ENCODE measurements around the gene NFIC.
"Not testable (repeated sequence)": the region's sequence is repeated elsewhere in the genome, so short reads cannot be mapped to it uniquely, and the experiment has no call there.

Gene NFIC

DNA sequence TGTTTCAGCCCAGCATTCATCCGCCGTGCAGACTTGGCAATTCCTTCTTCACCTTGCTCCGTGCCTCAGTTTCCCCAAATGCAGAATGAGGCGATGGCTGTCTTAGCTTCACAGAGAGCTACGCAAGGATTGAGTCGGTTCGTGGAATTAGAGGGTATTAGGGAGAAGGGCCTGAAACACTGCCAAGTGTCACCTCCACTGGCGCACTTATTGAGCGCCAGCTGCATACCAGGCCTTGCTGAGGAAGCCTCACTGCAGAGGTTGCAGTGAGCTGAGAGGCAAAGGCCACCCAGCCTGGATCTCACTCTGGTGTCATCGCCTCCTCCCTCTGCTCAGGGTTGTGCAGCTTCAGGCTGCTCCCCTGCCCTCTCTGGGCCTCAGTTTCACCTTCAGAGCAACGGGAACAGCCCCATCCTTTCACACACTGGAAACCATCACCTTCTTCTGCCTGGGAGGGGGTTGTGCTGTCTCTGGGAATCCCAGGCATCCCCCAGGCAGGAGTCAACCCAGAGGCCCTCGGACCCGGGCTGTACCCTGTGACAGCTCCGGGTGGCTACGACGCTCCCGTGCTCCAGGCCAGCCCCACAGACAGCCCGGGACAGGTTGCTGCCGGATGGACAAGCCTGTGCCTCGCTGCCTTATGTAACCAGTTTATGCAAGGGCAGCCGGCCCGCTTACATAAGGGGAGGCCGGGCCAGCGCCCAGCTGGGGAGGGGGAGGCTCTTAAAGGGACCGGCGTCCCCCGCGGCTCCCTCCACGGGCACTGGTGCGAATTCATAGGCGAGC is 31.9 kb downstream of the NFIC start:
- no peak for DNase-seq (ENCODE audit: low read depth in 2 of 2)

- DNase-seq (ENCODE audit: low read depth in 2 of 2), result no peak
These were observed 32.5 kb downstream of the NFIC start for GRCh38 chr19:3398900-3399278.

GRCh38 chr19:3399311-3399710 is 32.9 kb downstream of the NFIC start:
- not testable (repeated sequence) for DNase-seq (ENCODE audit: low read depth in 2 of 2)

DNA sequence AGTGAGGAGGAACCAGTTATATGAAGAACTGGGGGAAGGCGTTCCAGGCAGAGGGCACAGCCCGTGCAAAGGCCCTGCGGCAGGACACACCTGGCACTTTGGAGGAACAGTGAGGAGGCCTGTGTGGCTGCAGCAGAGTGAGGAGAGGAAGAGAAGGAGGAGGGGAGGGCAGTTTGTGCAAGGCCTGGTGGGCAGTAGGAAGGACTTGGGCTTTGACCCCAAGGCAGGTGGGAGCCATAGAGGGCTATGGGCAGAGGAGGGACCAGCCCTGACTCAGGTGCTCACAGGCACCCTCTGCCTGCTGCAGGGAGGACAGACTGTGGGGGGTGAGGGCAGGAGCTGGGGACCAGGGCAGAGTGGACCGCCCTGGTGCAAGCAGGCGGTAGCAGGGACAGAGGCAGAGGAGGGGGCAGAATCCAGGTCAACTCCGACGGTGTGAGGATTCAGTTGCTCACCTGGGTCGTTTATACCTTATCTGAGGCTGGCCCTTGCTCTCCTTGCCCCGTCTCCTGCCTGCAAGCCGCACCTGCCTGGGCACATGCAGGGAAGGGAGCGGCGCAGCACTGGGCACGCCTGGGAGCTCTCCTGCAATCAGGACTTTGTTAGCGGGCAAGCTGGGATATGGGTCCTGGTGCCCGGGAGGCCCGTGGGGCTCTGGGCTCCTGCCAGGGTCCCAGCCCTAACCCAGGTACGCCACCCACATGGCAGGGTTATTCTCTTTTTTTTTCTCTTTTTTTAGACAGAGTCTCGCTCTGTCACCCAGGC is 34.8 kb downstream of the NFIC start:
- no peak for DNase-seq (ENCODE audit: low read depth in 2 of 2)

- no peak for DNase-seq (ENCODE audit: low read depth in 2 of 2)
These were observed 36.5 kb downstream of the NFIC start for GRCh38 chr19:3402631-3403443.

DNA sequence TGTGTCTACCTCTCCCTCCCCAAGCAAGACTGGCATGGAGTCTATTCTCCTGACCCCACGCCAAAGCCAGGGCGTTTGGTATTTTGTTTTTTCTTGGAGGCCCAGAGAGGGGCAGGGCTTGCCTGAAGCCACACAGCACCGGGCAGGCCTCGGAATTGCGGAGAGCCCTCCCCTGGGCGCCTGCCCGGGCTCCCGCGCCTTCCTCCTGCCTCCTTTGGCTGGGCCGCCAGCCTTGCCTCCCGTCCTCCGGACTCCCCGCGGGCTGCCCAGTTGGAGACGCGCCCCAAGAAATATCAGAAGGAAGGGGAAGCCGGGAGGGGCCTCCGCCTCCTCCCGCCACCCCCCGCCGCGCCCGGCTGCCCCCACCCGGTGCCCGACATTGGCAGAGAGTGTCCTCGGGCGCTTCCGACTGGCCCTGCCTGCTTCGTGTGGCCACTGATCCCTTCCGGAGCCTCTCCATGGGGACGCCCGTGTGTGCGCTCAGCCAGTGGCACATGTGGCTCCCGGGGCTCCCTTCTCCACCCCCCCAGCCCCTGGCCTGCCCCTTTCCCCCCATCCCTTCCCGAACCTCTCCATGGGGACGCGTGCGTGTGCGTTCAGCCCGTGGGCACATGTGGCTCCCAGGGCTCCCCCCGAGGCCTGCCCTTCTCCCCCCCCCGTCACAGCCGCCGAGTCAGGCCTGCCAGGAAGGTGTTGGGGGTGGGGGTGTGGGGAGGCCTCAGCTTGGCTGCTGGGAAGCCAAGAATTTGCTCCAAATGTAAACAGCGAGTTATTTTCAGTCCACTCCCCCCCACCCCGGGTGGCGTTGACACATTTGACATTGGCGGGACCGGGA is 37.3 kb downstream of the NFIC start:
- DNase-seq (ENCODE audit: low read depth in 2 of 2), result no peak

DNA sequence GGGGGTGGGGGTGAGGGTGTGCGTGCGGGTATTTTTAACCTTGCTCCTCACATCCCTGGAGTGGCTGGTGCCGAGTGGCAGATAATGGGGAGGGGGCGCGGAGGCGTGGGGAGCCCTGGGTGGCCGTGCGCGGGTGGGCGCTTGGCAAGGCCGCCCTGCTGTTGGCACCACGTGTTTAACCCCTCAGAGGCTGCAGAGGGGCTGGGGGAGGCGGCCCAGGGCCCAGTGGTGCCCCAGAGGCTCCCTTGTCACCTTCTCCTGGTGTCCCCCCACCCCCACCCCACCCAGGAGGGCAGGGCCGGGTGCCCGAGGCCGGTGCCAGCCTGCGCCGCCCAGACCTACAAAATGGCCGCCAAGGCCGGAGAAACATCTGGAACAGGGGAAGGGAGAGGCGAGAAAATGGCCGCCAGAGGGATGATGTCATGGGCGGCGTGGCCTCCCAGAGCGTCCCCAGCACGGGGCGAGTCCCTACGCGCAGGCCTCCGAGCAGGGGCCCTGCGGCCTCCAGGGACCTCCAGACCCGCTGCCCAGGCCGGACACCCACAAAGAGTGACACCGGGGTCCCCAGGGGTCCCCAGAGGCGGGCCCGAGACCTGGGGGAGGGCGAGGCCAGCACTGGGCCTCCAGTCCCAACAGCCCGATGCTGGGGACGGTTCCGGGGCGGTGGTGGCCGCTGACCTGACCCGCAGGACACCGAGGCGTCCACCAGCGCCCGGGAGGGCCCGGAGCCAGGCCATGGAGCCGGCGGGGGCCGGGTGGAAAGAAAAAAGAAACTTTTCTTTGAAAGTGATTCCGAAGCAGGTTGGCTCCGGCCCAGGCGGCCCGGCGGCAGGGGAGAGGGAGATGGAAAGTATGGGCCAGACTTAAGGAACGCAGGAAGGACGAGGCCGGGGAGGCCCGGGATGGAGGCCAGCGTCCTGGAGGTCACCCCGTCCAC is 38.2 kb downstream of the NFIC start:
- DNase-seq (ENCODE audit: low read depth in 2 of 2), result no peak

DNA sequence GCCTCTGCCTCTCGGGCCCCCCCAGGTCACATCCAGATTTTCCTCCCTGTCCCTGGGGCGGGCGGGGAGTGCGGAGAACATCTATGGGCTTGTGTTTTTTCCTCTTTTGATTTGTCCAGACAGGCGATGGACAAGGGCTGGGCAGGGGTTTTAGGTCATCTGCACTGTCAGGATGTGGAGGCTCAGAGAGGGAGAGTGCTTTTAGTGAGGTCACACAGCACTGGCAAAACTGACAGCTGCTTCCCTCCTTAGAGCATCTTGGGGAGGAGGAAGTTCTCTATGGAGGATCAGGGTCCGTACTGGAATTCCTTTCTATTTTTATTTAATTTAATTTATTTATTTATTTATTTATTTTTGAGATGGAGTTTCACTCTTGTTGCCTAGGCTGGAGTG is 38.9 kb downstream of the NFIC start:
- no peak for DNase-seq (ENCODE audit: low read depth in 2 of 2)

- no peak for DNase-seq (ENCODE audit: low read depth in 2 of 2)
These were observed 40.3 kb downstream of the NFIC start for GRCh38 chr19:3406571-3407111.

DNA sequence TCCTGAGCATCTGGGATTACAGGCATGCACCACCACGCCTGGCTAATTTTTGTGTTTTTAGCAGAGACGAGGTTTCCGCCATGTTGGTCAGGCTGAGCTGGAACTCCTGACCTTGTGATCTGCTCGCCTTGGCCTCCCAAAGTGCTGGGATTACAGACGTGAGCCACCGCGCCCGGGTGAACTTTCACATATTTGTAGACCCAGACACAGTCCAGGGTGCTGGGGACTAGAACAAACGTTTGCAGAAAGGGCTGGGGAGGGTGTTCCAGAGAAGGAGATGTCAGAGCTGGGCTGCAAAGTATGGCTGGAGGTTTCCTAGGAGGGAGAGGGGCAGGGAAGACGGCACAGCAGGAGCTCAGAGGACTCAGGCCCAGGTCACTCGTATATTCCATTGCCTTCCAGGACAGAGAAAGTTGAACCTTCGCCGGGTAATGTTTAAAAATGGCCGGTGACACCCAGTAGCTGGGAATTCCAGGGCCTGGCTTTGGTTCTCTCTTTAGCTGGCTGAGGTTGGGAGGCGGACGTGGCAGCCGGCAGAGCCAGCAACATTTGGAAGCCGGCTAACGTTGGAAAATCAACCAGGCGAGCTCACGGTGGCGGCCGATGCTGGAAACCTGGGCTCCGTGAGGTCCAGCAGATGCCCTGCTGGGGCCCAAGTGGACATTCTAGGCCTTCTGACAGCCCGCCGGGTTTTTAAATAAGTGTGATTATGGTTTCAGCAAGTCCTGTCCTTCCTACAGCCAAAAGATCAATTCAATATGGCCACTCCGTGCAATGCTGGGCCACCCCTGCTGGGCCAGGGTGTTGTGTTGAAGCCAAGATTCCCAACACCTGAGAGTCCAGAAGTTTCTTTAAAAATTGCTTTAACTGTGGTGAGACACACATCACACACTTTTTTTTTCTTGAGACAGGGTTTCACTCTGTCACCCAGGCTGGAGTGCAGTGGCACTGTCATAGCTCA is 41.5 kb downstream of the NFIC start:
- no peak for DNase-seq (ENCODE audit: low read depth in 2 of 2)

GRCh38 chr19:3408996-3409345 is 42.6 kb downstream of the NFIC start:
- DNase-seq (ENCODE audit: low read depth in 2 of 2), result no peak

- DNase-seq (ENCODE audit: low read depth in 2 of 2), result no peak
These were observed 43.1 kb downstream of the NFIC start for GRCh38 chr19:3409346-3410064.

GRCh38 chr19:3411636-3412035 is 45.3 kb downstream of the NFIC start:
- no peak for DNase-seq (ENCODE audit: low read depth in 2 of 2)

GRCh38 chr19:3412066-3412465 is 45.7 kb downstream of the NFIC start:
- no peak for DNase-seq (ENCODE audit: low read depth in 2 of 2)

DNA sequence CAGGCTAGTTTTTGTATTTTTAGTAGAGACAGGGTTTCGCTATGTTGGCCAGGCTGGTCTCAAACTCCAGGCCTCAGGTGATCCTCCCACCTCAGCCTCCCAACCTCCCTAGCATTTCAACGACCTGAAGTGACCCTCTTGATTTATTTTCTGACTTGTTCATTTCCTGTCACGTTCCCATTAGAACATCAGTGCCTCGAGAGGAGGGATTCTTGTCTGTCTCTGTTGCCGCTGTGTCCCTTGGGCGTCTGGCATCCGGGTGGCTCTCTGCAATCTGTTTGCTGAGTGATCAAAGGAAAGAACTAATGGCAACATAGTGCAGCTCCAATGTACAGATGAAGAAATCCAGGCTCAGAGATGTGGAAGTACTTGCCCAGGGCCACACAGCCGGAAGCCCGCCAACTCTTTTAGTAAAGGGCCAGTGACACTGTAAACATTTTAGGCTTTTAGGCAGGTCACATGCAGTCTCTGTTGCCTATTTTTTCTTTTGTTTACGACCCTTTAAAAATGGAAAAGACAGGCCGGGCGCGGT is 47.5 kb downstream of the NFIC start:
- no peak for DNase-seq (ENCODE audit: low read depth in 2 of 2)

- DNase-seq (ENCODE audit: low read depth in 2 of 2), result no peak
These were observed 49.3 kb downstream of the NFIC start for GRCh38 chr19:3415695-3416094.

- DNase-seq (ENCODE audit: low read depth in 2 of 2), result no peak
These were observed 53.9 kb downstream of the NFIC start for GRCh38 chr19:3420244-3420755.

Measured in stimulated activated CD8-positive, alpha-beta memory T cell treated with anti-CD3 and anti-CD28 coated beads, Interleukin-7, amount 100 ng/mL, for 1 hour (primary cell).